ENCODE data around the gene CNPY1.
"Not testable (repeated sequence)": the region's sequence is repeated elsewhere in the genome, so short reads cannot be mapped to it uniquely, and the experiment has no call there.

CNPY1 gene

DNA sequence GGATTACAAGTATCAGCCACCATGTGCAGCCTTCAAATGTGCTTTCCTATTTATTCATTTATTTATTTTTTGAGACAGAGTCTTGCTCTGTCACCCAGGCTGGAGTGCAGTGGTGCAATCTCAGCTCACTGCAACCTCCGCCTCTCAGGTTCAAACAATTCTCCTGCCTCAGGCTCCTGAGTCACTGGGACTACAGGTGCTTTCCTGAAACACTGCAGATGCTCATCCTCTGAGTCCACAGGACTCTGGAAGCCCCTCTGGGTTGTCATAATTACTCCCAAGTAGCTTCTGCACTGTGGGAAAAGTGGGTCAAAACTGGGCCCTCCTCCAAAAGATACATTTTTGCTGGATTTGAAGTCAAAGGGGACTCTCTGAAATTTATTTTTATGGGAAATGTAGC lies at the start of gene CNPY1:
CNPY1 (minus strand) TSS at position 111 of the 400 bp plus-strand sequence. CDS start 630 bp downstream, outside the sequence.
- not testable (repeated sequence) for DNase-seq

DNA sequence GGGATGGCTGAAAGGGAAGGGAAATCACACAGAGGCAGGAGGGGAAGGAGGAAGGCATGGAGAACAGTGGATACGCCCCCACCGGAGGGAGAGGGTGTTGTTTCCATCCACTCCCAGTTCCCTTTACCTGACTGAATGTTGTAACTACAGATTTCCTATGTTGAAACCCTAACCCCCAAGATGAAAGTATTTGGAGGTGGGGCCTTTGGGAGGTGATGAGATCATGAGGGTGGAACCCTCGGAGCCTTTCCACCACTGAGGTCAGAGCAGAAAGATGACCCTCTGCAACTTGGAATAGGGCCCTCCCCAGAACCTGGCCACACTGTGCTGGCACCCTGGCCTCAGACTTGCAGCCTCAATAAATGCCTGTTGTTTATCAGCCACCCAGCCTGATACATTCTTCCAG lies 48.6 kb upstream of the CNPY1 start:
- DNase-seq: no peak

DNA sequence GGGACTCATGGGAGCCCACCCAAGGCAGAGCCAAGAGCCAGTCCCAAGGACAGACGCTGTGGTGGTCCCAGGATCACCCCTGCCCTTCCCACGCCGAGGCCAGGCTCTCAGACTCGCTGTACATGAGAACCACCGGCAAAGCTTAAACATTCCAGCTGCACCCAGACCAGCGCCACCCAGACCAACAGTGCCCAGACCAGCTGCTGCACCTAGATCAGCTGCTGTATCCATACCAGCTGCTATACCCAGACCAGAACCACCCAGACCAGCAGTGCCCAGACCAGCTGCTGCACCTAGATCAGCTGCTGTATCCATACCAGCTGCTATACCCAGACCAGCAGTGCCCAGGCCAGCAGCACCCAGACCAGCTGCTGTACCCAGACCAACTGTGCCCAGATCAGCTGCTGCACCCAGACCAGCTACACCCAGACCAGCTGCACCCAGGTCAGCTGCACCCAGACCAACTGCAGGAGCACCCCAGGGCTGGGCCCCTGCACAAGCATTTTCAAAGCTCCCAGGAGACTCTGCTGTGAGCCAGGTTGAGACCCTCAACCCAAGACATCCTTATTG lies 47.9 kb upstream of the CNPY1 start:
- no peak for DNase-seq

GRCh38 chr7:155593461-155594162 lies 47.3 kb upstream of the CNPY1 start:
- DNase-seq: no peak

- no peak for DNase-seq
Observed at GRCh38 chr7:155591055-155591775, 44.9 kb upstream of the CNPY1 start.

DNA sequence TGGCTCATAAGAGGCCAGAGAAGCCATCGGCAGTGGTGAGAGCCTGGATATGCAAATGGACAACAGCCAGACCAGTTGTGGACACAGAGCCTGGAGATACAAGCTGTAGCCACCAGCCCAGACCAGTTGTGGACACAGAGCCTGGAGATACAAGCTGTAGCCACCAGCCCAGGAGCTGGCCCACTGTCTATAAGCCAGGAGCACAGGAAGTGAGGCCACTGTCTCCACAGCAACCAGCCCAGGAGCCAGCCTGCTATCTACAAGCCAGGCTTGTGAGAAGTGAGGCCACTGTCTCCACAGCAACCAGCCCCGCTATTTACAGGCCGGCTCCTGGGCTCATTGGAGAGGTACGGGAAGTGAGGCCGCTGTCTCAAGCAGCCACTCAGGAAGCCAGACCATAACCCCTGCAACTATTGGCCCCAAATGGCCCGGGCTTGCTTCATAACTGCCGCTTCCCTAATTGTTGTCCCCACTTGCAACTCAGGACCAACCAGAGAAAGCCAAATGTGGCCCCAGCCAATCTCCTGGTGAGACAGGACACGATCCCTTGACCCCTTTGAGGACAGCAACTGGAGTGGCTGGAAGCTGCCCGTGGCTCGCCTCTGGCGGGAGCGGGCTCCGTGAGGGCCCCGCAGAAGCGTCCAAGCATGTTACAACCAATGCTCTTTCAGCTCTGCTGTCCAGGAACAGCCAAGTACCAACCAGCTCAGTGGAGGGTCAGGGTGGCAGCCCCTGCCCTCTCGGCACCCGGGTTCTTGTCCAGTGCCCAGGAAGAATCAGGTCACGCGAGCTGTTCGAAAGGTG lies 44.1 kb upstream of the CNPY1 start:
- DNase-seq: no peak

DNA sequence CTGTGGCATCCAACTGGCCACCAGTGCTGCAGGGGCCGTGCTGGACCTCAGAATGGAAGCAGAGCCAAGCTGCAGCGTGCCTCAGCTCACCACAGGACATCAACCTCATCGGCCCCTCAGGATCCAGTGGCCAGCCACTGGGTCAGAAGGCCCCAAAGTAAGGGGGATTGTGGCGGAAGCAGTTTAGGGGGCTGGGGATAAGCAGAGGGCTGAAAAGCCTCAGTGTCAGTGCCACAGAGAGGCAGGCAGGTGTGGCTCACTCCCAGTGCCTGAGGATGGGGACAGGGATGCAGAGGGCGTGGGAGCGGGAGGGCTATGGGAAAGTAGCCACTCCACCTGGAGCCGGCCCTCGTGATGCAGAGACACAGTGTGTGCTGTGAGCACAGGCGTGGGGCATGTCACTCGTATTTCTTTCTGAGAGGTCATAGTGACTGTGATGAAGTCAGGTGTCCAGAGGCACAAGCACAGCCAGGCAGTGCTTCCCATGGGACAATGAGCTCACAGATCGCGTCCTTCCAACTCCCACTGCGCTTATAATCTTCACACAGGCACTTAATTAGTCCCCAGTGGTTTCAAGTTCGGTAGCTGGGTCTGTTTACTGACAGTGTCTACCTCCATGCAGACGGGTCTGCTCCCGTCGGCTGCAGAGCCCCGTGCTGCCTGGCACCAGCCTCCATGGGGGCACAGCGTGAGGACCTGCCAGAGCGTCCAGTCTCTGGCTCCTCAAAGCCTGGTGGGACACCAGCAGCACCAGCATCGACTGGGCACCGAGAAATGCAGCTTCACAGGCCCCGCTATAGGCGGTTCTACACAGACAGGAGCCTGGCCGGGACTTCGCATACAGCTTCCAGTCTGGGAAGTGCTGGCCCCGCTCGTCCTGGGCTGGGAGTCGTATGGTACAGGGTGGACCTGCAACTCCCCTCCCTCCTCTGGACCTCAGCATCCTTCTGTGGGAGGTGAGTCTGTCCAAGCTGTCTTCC lies 42.9 kb upstream of the CNPY1 start:
- DNase-seq: no peak

DNA sequence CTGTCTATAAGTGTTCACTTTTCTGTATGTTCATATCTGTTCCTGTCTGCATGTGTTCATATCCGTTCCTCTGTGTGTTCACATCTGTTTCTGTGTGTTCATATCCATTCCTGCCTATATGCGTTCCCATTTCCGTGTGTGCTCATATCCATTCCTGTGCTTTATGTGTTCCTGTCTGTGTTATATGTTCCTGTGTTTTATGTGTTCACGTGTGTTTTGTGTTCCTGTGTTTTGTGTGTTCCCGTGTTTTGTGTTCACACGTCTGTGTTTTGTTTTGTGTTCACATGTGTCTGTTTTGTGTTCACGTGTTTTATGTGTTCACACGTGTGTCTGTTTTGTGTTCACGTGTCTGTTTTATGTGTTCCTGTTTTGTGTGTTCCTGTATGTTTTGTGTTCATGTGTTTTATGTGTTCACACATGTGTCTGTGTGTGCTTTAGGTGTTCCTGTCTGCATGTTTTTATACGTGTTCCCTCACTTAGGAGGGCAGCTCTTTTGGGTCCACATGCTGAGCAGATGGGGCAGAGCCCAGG lies 42.2 kb upstream of the CNPY1 start:
- DNase-seq: no peak

GRCh38 chr7:155587486-155587885 lies 41.1 kb upstream of the CNPY1 start:
- no peak for DNase-seq

DNA sequence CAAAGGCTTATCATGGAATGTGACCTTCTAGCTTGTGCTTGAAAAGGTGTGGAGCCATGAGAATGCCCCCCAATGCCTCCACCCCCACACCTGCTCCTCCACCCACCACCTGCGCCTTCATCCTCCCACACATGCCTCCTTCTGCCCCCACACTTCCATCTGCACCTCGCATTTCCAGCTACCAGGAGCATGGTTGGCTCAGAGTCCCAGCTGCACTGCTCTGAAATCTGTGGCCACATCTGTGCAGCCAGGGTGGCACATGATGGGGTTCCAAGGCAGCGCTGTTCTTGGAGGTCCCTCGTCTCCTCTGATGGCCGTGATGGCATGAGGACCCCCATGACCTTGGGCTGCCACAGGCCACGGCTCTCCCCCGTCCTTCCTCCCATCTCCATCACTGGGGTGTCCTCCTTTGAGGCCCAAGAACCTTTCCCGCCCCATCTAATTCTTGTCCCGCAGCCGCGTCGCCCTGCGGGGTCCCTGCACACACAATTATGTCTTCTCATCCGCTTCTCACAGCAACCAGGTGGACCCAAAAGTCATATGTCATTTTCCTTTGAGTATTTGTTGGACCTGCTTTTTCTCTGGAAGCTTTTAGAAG lies 40.6 kb upstream of the CNPY1 start:
- no peak for DNase-seq

DNA sequence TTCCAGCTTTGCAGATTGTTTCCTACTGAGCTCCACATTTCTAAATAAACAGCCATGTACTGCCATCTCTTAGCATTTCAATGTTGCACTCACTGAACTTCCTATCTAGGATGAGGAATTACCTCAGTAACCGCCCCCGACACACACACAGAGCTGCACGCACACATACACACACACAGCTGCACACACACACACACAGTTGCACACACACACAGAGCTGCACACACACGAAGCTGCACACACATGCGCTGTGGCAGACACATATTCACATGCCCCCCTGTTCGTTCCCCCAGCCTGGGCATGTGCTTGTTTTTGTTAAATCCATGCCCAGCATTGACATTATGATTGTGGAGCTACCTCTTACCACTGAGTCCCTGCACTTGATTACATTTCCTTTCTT lies 39.6 kb upstream of the CNPY1 start:
- no peak for DNase-seq

DNA sequence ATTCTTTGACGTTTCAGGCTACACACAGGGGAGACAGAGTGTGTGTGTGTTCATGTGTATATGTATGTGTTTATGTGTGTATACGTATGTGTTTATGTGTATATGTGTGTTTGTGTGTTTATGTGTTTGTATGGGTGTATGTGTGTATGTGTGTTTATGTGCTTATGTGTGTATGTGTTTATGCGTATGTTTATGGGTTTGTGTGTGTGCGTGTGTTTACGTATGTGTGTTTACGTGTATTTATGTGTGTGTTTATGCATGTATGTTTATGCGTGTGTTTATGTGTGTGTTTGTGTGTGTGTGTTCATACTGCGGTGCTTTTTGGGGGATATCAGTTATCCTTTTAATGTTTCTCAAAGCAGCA lies 39.2 kb upstream of the CNPY1 start:
- no peak for DNase-seq

- DNase-seq: no peak
Observed at GRCh38 chr7:155584763-155585531, 38.6 kb upstream of the CNPY1 start.

DNA sequence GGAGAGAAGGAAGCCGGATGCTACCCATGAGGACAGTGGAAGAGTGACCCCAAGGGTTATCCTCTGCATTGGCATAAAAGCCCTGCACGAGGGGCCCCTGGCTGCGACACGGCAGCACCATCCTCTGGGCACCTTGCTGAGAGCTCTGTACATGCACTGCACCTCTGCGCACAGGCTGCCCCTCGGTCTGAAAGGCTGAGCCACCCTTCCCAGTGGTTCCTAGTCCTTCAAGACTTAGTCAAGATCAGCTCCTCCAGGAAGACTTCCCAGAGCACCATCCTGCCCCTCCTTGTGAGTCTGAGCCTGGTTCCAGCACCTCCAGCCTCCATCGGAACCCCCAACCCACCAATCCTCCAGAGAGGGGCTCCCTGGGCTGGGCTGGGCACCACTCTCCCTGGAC lies 37.9 kb upstream of the CNPY1 start:
- DNase-seq: no peak

DNA sequence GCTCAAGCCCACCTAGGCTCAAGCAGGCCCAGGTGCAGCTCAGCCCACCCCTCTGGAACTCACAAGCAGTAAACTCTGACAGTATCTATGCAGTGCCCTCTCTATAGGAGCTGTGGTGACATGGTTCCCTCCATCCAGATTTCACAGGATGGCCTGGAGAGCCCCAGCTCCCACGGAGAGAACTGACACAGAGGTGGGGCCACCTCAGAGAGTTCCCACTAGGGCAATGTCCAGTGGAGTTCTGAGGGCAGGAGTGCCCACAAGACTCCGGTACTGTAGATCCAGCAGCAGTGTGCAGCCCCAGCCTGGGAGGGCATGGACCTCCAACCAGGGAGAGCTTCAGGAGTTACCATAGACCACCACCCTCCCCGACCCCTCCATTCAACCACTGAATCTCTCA lies 37.3 kb upstream of the CNPY1 start:
- DNase-seq: no peak

DNA sequence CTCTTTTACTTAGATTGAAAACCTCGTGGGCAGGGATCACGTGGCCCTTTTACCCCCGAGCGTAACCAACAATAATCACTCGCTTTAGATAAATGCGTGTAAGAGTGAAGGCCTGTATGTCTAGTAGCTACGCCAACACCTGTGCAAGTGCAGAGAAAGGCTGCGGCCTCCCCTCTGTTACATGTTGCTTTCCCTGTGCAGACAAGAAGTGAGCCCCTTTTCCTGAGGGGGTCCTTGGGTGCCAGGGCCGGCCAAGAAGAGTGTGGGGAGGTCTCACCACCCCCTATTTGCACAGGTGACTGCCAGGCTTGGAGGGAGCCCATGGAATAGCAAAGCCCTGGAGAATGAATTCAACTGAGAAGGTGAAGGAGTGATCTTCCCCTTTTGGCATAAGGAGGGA lies 35.6 kb upstream of the CNPY1 start:
- no peak for DNase-seq

DNA sequence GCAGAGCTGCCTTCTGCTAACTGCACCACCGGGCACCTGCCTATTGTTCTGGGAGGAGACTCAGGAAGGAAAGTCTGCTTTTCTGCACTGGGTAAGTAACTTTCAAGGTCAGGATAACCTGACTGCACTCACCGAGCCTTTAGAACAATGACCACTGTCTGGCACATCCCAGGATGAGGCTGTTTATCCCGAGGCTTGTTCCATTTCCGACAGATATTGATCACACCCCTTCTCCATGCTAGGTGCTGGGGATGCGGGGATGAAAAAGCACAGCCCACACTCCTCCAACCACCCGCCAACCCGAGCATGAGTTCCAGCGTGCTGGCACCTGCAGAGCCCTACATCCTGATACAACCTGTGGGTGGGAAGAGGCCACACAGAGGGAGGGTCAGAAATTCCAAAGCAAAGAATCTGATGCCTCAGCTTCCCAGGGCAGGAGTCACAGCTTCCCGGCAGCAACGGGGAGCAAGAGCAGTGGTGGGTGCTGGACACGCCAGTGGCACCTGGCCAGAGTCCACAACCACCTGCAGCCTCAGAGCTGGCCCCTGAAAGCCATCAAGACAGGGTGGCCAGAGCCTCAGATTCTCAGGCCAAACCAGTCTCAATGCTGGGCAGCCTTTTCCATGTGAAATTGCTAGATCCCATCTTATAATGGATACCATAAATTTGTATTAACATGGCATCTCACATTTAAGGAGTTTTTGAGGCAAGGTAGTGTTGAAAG lies 34.9 kb upstream of the CNPY1 start:
- no peak for DNase-seq

DNA sequence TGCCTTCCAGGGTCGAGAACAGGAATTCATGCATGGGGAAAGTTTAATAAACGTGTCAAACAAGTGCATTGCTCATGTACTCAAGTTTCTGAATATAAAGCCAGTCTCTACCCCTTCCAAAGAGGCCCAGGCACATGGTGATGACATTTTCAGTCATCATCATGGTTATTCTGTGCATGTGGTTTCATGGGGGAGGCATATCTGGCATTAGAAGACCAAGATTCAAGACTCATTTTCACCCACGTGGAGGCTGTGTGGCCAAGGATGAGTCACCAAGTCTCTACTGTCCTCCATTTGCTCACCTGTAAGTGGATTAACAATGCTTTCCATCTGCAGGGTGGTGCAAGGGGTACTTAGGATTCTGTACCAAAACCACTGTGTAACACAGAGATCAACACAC lies 34.0 kb upstream of the CNPY1 start:
- no peak for DNase-seq

GRCh38 chr7:155579565-155579964 lies 33.2 kb upstream of the CNPY1 start:
- no peak for DNase-seq

DNA sequence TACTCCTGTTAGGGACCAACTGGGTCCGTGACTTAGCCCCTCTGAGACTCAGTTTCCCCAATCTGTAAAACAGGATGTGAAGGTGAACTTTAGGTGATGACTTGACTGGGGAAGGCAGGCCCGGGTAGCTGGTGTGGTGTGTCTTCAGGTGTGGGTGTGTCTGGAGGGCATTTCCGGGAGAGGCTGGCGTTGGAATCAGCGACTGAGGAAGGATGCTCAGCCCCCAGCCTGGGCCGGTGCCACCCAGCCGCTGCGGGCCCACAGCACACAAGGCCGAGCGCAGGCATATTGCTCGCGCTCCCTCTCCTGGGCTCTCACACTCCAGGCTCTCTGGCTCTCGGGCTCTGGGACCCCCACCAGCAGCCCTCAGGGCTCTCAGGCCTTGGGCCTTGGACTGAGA lies 31.7 kb upstream of the CNPY1 start:
- no peak for DNase-seq

All from 8988T (cell line).